Measurements from ENCODE around the gene MRO.

Gene MRO

GRCh38 chr18:50832754-50833153 is 12.9 kb upstream of the MRO start:
- no peak for DNase-seq

- DNase-seq, result no peak
Observed at GRCh38 chr18:50830544-50830943, 10.7 kb upstream of the MRO start.

DNA sequence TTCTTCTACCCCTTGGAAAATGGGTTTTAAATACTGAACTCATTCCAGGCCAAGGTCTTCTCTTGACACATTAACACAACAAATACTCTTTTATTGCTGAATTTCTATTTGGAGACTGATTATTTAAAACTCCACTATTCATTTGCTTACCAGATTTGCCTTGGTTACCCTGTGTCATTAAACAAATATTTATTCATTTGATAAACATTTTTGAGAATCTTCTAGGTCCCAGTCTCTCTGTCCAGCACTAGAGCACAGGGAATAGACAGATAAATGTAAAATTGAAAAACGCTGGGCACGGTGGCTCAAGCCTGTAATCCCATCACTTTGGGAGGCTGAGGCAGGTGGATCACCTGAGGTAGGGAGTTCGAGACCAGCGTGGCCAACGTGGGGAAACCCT is 9.8 kb upstream of the MRO start:
- no peak for DNase-seq

DNA sequence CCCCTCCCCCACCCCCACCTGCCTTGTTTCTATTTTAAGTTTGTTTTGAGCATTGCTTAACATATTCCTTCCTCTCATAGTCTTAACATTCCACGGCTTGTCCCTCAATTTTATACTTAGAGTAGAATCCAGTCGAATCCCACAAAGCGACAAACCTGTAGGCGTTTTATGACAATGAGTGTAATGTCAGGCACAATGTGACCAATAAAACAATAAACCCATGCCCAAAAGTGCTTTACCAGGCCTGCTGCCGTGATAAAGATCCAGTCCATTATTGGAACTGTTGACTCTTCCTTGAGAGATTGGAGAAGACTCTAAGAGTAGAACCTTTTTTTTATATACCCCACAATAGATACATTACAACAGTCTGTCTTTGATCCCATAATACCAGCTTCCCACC is 6.2 kb upstream of the MRO start:
- DNase-seq, result no peak

DNA sequence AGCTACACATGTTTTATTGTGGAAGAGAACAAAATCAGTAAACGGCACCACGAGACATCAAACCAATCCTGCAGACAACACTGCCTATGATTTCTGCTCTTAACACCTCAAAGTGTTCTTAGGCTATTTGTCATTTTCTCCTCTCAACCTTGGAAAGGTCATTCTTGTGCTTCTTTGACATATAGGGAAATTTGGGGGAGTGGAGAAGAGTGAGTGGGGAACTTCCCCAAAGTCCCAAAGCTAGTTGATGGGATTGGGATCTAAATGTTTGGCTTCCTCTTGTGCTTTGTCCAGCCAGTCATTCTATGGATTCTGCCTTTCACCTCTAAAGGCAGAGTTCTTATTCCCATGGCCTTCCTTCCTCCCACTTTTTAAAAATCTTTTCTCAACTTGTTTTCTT is 5.8 kb upstream of the MRO start:
- DNase-seq, result no peak

DNA sequence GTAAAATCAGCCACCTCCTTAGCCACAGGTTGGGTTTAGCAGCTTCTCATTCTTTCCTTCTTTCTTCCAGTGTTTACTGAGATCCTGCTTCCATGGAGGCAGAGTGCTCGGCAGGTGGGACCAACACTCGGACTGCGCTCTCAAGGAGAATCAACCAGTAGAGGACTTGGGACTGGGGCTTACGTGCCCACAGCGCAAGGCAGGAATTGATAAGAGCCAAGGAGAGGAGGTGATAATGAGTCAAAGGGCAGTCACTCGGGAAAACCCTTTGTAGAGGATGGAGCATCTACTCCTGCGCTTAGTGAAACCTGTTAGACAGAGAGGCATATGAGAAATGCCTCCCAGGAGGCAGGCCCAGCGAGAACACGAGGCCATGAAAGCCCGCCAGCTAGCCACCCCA is 2.9 kb upstream of the MRO start:
- no peak for DNase-seq

DNA sequence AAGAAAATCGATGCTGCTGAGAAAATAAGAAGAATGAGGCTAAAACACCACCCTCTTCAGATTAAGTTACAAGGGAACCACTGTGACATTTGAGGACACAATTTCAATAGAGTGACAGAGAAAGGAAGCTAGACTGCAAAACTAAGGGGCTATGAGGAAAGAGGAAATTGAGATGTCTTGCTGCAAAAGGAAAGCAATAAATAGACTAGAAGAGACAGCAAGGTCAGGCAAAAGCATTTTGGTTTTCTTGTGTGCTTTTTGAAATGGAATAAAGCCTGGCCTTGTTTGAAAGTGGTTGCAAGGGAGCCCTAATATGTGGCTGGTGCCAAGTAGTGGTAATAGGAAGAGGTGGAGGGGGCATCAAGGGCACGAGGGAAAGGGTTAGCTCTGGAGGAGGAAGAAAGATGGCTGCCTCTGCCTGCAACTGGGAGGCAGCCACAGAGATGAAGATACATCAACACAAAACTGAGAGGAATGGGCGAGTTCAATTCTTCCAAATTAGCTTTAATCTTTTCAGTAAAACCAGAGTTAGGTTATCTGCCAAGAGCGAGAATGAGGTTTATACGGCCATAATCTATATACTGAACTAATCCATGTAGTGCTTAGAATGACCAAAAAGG is 1.2 kb upstream of the MRO start:
- DNase-seq, result no peak

GRCh38 chr18:50819027-50819727 is 639 bp downstream of the MRO start:
- no peak for DNase-seq

DNA sequence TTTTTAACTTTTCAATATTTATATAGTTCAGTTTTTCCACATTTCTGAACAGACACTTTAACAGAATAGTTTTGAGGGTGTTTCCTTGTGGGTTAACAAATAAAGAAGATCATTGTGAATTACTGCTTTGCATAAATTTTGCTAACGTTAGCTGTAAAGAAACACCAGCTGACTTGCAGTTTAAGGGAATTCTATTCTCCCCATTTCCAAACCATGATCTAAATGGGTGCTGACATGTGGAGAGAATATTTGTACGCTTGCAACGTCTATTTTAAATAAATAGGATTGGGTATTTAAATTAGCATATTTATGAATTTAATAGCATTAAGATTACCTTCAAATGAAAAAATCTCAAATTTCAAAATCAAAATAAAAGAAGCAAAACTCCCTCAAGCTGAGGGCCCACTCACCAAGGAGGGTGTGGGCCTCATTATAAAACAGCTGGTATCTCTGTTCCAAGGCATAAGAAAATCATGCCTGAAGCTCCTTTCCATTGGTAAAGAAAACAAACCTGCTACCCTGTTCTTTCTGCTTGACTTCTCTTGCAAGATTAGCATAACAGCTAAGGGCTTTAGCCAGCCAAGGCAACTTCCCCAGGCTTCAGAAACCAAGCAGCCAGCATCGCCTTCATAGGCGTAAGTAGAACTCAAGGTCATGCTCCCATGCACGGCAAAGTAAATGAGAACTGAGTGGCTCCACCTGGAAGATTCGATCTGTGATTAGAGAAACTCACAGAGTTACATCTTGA is 3.2 kb downstream of the MRO start:
- no peak for DNase-seq

- DNase-seq, result no peak
Observed at GRCh38 chr18:50814395-50814794, 5.4 kb downstream of the MRO start.

GRCh38 chr18:50813353-50813752 is 6.5 kb downstream of the MRO start:
- no peak for DNase-seq

GRCh38 chr18:50812834-50813233 is 7.0 kb downstream of the MRO start:
- DNase-seq, result no peak

DNA sequence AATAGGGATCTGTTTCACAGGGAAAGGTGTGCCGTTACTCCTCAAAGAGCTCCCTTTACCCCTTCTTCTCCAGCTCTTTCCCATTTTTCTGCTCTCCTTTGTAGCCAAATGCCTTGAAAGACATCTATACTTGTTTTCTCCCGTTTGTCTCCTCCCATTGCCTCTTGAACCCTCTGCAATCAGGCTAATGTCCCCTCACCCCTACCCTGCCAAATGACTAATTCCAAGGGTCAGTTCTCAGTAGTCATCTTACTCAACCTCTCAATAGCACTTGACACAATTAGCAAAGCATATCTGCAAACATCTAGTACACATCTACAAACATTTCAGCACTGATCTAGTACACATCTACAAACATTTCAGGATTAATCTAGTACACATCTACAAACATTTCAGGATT is 12.6 kb downstream of the MRO start:
- DNase-seq, result no peak

DNA sequence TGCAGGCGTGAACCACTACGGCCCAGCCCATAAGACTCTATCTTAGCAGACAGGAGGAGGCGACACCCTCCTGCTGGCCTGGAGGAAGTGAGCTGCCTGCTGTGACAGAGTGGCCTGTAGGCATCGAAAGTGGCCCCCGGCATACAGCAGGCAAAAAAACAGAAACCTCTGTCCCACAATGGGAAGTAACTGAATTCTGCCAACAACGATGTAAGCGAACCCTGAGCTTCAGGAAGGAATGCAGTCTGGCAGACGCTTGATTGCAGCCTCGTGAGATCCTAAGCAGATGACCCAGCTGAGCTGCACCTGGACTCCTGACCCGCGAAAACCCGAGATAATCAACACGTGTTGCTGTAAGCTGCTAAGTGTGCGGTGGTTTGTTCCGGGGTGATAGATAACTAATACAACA is 13.6 kb downstream of the MRO start:
- DNase-seq, result no peak

DNA sequence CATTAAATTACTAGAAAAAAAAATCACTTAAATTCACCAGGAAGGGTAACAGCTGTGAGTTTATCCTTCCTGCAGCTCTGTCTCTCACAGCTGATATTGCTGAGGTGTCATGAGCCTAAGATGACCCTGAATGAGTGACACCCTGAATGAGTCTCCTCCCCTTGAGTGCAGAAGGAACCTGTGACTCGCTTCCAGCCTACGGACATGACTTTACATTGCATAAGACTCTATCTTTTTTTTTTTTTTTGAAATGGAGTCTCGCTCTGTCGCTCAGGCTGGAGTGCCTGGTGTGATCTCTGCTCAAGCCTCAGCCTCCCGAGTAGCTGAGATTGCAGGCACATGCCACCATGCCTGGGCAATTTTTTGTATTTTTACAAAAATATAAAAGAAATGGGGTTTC is 14.1 kb downstream of the MRO start:
- no peak for DNase-seq

GRCh38 chr18:50803592-50803991 is 16.2 kb downstream of the MRO start:
- no peak for DNase-seq

GRCh38 chr18:50802141-50802540 is 17.7 kb downstream of the MRO start:
- no peak for DNase-seq

DNA sequence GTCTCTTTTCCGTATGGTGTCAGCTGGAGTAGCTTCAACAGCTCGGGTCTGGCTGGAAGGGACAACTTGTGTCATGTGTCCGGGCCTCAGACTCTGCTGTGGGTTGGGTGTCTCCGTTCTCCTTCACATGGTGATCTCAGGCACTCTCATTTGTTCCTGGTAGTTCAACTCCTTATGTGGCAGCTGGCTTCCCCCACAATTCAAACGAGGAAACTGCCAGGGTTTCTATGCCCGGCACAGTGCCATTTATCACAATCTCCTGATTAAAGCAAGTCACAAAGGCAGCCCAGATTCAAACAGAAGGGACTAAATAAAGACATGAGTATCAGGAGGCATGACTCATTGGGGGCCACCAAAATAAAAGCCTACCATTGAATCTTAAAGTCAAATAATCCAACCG is 22.7 kb downstream of the MRO start:
- DNase-seq, result no peak

DNA sequence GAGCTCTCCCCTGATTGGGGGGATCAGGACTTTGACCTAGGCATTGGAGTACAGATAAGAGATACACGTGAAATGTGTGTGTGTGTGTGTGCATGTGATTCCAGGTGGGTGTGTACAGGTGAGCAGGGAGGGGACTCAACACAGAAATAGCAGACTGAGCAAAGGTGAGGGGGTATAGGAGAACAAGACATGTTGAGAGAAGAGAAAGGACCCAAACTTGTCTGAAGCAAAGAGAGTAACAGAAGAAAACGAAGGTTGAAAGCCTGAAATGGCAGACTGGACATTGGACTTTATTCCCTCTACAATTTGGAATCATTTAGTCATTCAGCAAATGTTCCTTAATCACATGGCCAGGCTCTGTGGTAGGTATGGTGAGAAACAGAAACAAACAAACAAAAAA is 23.3 kb downstream of the MRO start:
- DNase-seq, result no peak

- no peak for DNase-seq
Observed at GRCh38 chr18:50793641-50794565, 25.9 kb downstream of the MRO start.

DNA sequence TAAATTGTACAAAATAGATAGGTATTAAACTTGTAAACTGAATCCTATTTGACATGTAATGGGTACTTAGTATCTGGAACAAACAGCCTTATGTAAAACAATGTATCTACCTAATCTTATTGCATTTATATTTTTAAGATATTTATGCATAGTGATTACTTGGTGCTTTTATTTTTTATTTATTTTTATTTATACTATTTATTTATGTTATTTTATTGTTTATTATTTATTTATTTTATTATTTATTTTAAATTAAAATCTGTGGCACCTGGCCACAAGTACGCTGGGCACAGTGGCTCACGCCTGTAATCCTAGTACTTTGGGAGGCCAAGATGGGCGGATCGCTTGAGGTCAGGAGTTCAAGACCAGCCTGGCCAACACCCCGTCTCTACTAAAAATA is 26.9 kb downstream of the MRO start:
- no peak for DNase-seq

DNA sequence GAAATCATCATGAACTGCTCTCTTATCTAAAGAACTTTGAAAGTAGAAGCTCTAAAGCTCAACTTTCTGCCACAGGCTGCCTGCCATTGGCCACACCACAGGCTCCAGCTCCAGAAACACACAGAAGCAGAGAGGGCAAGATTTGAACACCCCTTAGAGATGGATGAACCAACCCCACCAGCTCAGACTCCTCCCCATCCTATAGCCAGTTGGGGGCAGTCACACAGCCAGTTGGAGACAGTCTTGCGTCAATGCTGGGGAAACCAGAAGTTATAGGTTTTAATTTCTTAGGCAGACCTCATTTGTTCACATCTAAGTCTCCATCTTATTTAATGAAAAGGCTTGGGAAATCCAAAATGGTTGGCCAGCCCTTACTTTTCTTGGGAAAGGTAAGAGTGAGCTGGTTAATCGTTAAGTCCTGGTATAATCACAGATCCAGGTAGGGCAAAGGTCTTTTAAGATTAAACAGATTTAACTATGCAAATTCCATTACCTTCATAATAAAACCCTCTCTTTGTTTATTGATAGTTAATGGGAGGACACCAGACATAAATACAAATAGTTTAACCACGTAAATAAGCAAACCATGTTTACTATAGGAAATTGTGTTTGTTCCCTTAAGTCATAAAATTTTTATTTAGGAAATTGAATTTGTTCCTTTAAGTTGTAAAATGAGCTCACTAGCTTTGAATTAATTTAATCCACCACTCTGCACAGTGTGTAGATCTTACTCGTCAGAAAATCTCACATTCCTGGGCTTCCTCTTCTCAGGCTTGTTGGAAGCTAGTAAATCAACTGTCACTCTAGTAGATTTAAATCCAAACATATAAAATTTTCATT is 28.0 kb downstream of the MRO start:
- DNase-seq, result no peak

Data from cerebellar nuclear complex (tissue), 1 donor.